Colonic mucosa (tissue), 4 donors: ENCODE measurements around the gene AKIP1. TPM values are rescaled to one million over a fixed set of nuclear protein-coding genes. Genes with fewer than 3 reads are reported as not detected.
A peak's percentile ranks its signal among the peaks of the same experiment; 100 is the strongest.

Experiments used
- DNase-seq: peaks from one replicate; pipeline ENCODE4 v3.0.0-alpha.2; 2020
- H3K27ac ChIP-seq: fragments of 200-600 bp; one replicate; pipeline ENCODE4 v1.8.0; 2021
- H3K27me3 ChIP-seq: fragments of 200-600 bp; one replicate; pipeline ENCODE4 v1.8.0; 2021
- H3K36me3 ChIP-seq: fragments of 200-600 bp; one replicate; pipeline ENCODE4 v1.8.0; 2021
- H3K4me1 ChIP-seq: fragments of 200-600 bp; one replicate; pipeline ENCODE4 v1.8.0; 2021; ENCODE audit warnings: mild to moderate bottlenecking
- H3K4me3 ChIP-seq: fragments of 200-600 bp; one replicate; pipeline ENCODE4 v1.8.0; 2021
- H3K9ac ChIP-seq, 2 donors: one replicate each; pipeline ENCODE4 v1.7.0; 2013; ENCODE audit warnings: control low read depth in 2 of 2, low read depth in 2 of 2, low read length in 2 of 2
- H3K9me3 ChIP-seq: fragments of 200-600 bp; one replicate; pipeline ENCODE4 v1.8.0; 2021
- intact Hi-C: fragments of 100-400 bp; cut with DNase I; formaldehyde crosslinking; loops from one replicate; pipeline ENCODE4 v1.14.1; 2022
- total RNA-seq, 2 donors: library from RNA; stranded (reverse); fragmentation: NEBNext Ultra II Directional in 1 of 2; extraction: Animal tissue kit (Norgen Biotek cat#: 25700) in 1 of 2; gene quantifications; one replicate each; pipeline ENCODE4 v1.2.1, GENCODE V29; 2021
- TF ChIP-seq, protein P1 (sequence below): fragments of 200-600 bp; IDR thresholded peaks from one replicate; pipeline ENCODE4 v1.8.0; 2022; ENCODE audit warnings: antibody characterized with exemption, mild to moderate bottlenecking
- donor health status: healthy.
- donor health status: DM: no; HTN: no; CAD: no.
- donor health status: DM: no; HTN: no; CAD: no.

Gene AKIP1
- total RNA-seq, 2 donors from 2014 or later, result 16.7 to 22.3 TPM

DNA sequence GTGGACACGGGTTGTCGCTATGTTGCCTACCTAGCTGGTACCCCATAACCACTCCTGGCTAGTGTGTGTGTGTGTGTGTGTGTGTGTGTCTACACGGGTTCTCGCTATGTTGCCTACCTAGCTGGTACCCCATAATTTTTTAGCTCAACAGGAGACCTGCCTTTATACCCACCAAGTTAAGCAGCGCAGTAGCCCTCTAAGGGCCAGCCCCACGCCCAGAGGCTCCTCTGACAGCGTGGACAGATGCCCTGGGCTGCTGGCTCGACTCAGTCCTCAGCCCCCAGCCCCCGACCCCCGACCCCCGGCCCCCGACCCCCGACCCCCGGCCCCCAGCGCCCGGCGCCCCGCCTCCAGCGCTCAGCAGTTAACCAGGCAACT lies 351 bp upstream of the AKIP1 start:
- no peak overlapping the region for H3K27ac ChIP-seq
- DNase-seq, result no peak
- H3K9ac ChIP-seq, result peak overlapping the region; percentile 6 to 77
- peak overlapping the region; percentile 99 for H3K4me3 ChIP-seq
- intact Hi-C loops, result loop anchor here (5.0 kb wide), 2 partner anchors 52 to 227 kb away; partner anchors contain the start of gene TMEM9B
- no peaks in the 10 kb centered on the region for H3K27me3 ChIP-seq
- H3K9me3 ChIP-seq, result no peaks in the 10 kb centered on the region
- TF ChIP-seq, protein P1, sequence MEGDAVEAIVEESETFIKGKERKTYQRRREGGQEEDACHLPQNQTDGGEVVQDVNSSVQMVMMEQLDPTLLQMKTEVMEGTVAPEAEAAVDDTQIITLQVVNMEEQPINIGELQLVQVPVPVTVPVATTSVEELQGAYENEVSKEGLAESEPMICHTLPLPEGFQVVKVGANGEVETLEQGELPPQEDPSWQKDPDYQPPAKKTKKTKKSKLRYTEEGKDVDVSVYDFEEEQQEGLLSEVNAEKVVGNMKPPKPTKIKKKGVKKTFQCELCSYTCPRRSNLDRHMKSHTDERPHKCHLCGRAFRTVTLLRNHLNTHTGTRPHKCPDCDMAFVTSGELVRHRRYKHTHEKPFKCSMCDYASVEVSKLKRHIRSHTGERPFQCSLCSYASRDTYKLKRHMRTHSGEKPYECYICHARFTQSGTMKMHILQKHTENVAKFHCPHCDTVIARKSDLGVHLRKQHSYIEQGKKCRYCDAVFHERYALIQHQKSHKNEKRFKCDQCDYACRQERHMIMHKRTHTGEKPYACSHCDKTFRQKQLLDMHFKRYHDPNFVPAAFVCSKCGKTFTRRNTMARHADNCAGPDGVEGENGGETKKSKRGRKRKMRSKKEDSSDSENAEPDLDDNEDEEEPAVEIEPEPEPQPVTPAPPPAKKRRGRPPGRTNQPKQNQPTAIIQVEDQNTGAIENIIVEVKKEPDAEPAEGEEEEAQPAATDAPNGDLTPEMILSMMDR, result no peak
- H3K36me3 ChIP-seq, result no peaks in the 10 kb centered on the region
- H3K4me1 ChIP-seq, result peaks cover 4% of the 10 kb centered on the region

- no peaks in the 10 kb centered on the region for H3K27me3 ChIP-seq
- no peak overlapping the region for H3K9ac ChIP-seq
- TF ChIP-seq, protein P1, result peak; percentile 42
- H3K36me3 ChIP-seq, result no peaks in the 10 kb centered on the region
- peak overlapping the region; percentile 51 for H3K27ac ChIP-seq
- peaks cover 4% of the 10 kb centered on the region for H3K4me1 ChIP-seq
- no peak for DNase-seq
- no peaks in the 10 kb centered on the region for H3K9me3 ChIP-seq
- intact Hi-C loops, result loop anchor here (5.0 kb wide), 2 partner anchors 48 to 223 kb away; partner anchors contain the start of gene TMEM9B
- H3K4me3 ChIP-seq, result no peak overlapping the region
Measured at GRCh38 chr11:8913961-8914660, 3.1 kb downstream of the AKIP1 start.

DNA sequence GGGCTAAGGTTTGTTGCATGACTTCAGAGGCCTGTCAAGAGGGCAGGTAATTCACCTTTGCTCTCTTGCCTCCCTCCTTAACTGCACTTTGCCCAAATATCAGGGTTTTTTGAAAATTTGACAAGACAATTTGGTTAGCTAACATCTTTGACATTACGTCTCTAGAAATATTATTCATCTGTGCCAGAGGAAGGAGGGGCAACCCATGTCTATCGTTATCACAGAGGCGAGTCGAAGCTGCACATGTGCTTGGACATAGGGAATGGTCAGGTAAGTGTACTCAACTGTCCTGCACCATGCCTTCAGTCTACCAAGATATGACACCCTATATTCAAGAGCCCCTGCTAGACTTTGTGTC lies 3.7 kb downstream of the AKIP1 start:
- no peaks in the 10 kb centered on the region for H3K36me3 ChIP-seq
- intact Hi-C loops, result loop anchor here (5.0 kb wide), 2 partner anchors 48 to 223 kb away; partner anchors contain the start of gene TMEM9B
- H3K27me3 ChIP-seq, result no peaks in the 10 kb centered on the region
- TF ChIP-seq, protein P1, result no peak
- H3K4me1 ChIP-seq, result peaks cover 4% of the 10 kb centered on the region
- peak overlapping the region; percentile 51 for H3K27ac ChIP-seq
- DNase-seq, result no peak
- H3K4me3 ChIP-seq, result no peak overlapping the region
- no peak overlapping the region for H3K9ac ChIP-seq
- H3K9me3 ChIP-seq, result no peaks in the 10 kb centered on the region

DNA sequence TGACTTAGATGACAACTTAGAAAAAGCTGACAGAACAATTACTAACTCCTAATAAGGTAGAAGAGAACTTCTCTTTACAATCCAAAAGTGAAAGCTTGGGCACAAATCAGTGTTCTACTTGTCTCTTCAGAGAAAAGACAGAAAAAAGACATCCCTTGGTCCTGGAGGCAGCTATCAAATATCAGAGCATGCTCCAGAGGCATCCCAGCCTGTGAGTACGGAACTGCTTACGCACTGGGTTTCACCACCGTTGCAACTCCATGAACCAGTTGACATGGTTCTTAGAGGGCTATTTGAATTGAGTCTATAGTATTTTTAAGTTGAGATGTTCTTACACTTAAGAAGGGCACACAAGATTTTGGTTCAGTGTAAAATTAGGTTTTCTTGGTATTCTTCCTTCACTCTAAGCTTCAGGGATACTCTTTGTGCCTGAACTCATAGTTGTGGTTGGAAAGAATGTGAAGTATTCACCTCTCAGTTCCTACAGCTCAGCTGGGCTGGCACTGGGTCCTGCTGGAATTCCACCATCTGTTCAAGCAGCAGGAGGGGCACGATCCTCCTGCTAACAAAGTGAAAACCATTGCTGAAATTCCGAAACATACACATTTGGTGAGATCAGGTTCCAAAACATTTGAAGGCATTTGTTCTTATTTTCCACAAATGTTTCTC lies 6.3 kb downstream of the AKIP1 start:
- Histone ChIP-seq H3K36me3 (no peaks in the 10 kb centered on the region), H3K27me3 (no peaks in the 10 kb centered on the region), H3K27ac (no peak overlapping the region), H3K4me3 (no peak overlapping the region), H3K4me1 (peaks cover 4% of the 10 kb centered on the region), H3K9me3 (no peaks in the 10 kb centered on the region), H3K9ac (no peak overlapping the region)
- intact Hi-C loops, result no loop called here
- DNase-seq, result no peak
- TF ChIP-seq, protein P1, result no peak

GRCh38 chr11:8922691-8923090 lies 11.7 kb downstream of the AKIP1 start:
- no peak for DNase-seq
- Histone ChIP-seq H3K9ac (no peak overlapping the region), H3K27ac (no peak overlapping the region), H3K36me3 (no peaks in the 10 kb centered on the region), H3K4me1 (no peaks in the 10 kb centered on the region), H3K9me3 (no peaks in the 10 kb centered on the region), H3K4me3 (no peak overlapping the region), H3K27me3 (no peaks in the 10 kb centered on the region)
- TF ChIP-seq, protein P1, result no peak
- intact Hi-C loops, result no loop called here
